Stimulated activated CD8-positive, alpha-beta memory T cell treated with anti-CD3 and anti-CD28 coated beads, Interleukin-4, amount 100 ng/mL, for 1 hour (primary cell): ENCODE data around the gene IGFALS.
A peak's percentile ranks its signal among the peaks of the same experiment; 100 is the strongest.

Source experiments
- DNase-seq, 2 donors: peaks; one replicate each; pipeline ENCODE4 v3.0.0-alpha.2; 2020; ENCODE audit warnings: low read depth in 2 of 2, low spot score in 1 of 2

Gene IGFALS

DNA sequence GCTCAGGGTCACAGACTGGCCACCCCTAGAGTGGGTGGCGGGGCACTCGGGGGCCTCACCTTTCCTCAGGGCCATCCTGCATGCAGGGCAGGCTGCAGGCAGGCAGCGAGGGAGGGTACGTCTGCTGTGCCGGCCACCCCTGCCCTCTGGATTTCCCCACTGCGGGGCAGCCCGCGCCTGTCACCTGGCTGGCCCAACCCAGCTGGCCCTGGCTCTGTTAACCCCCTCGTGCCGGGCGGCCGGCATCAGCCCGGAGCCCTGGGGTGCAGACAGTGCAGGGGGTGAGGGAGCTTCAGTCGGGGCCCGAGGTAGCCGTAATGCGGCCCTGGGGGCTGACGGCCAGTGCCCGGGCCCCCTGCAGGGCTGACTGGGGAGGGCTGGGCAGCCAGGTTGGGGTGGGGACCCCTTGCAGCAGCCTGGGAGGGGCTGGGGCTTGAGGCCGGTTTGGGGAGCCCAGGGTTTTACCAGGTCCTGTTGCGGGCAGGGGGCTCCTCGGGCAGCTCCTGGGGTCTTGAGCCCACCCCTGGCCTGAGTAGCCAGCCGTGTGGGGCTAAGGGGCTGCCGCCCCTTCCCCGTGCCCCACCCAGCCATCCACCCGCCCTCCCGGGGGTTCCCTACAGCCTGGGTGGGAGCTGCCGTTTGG lies at the start of gene IGFALS:
Gene IGFALS (minus strand): TSS at position 128 of the 643 bp plus-strand sequence. CDS start 53 bp downstream, at position 75.
- DNase-seq = no peak

DNA sequence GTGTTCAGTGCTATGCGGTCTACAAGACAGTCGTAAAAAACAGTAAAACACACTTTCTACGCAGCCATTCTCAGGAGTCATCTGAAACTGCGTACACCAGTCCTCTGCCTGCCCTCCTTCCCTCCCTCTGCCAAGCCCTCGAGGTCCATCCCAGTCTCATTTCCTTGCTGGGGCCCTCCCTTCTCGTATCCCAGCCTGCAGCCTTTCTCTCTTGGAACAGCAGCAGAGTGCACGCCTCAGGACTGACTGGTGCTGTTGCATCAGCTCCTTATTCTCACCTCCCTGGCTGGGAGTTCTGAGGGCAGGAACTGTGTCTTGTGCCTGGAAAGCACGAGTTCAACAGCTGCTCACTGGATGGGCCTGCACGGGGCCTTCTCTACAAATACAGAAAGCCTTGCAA lies 46.0 kb upstream of the IGFALS start:
- no peak for DNase-seq

DNA sequence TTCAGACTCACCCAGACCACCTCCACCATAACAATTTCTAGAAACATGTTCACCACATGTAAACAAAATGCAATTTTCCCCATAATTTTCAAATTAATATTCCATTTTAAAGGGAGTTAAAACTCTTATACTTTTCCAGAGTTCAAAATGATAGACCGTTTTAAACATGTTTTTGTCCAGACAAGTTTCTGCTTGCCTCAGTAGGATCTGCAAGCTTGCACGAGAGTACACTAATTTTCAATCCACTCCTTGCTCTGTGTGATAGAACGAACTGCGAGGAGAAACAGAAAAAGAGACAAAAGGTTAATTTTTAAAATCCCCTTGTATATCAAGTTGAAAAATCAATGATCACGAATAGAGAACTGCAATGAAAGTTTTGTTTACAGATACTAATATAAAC lies 40.6 kb upstream of the IGFALS start:
- no peak for DNase-seq

- DNase-seq = no peak
Observed at GRCh38 chr16:1832838-1833454, 39.4 kb upstream of the IGFALS start.

- no peak for DNase-seq
Observed at GRCh38 chr16:1831186-1832075, 37.9 kb upstream of the IGFALS start.

GRCh38 chr16:1830213-1830612 lies 36.7 kb upstream of the IGFALS start:
- no peak for DNase-seq

DNA sequence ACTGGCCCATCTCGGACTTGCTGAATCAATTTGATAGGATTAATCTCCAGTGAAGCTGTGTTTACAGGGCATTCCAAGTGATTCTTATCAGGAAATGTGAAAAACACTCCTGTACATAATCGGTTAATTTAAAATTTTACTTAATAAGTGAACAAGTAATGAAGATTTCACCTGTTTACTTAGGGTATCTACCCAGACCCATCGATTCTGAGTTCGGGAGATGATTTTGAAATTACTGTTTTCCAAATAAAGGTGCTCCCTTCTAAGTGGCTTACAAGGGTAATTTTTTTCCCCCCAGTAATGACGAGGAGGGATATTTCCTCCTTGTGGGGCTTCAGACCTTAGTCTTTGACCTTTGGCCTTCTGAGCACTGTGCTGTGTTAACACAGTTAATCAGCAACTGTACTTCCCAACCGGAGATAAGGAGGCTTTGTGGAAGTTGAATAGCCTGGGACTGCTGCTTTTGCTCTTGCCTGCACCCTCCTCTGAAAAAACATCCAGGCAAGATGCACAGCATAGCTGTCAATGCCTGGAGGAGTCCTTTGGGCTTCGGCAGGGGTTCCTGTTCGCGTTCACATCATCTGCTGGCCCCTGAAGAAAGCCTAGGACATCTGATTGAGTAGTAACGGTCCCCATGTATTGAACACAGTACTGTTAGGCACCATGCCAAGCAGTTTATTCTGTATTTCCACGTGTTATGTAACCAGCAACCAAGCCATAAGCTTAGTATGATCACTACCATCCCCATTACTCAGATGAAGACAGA lies 35.3 kb upstream of the IGFALS start:
- DNase-seq = no peak

DNA sequence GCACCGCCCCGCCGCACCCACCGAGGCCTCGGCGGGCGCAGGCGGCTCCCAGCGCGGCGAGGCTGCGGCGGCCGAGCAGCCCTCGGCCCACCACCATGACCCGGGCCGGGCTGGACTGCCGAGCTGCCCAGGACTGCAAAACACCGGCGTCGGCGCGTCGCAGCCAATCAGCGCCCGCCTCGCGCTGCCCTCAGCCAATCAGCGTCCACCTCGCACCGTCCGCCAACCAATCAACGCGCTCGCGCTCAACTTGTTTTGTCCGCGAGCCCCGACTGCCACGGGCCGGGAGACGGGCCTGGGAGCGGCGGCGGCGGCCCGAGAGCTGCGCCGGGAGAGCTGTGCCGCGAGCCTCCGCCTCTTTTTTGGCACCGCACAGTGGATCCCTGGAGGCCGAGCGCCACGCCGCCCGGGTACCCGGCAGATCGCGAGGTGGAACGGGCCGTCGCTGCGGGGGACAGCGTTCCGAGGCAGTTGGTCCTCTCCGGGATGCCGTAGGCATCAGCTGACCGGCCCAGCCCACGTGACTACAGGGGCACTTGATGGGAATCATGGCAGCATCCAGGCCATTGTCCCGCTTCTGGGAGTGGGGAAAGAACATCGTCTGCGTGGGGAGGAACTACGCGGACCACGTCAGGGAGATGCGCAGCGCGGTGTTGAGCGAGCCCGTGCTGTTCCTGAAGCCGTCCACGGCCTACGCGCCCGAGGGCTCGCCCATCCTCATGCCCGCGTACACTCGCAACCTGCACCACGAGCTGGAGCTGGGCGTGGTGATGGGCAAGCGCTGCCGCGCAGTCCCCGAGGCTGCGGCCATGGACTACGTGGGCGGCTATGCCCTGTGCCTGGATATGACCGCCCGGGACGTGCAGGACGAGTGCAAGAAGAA lies 33.4 kb upstream of the IGFALS start, which contains the start of the genes FAHD1 and HAGH:
Gene FAHD1 (plus strand): TSS at position 516 of the 883 bp plus-strand sequence. CDS start 33 bp downstream, at position 549.
Gene HAGH (minus strand): TSS at position 135 of the 883 bp plus-strand sequence. CDS start 38 bp downstream, at position 97.
- DNase-seq = peak; percentile 76 to 82

DNA sequence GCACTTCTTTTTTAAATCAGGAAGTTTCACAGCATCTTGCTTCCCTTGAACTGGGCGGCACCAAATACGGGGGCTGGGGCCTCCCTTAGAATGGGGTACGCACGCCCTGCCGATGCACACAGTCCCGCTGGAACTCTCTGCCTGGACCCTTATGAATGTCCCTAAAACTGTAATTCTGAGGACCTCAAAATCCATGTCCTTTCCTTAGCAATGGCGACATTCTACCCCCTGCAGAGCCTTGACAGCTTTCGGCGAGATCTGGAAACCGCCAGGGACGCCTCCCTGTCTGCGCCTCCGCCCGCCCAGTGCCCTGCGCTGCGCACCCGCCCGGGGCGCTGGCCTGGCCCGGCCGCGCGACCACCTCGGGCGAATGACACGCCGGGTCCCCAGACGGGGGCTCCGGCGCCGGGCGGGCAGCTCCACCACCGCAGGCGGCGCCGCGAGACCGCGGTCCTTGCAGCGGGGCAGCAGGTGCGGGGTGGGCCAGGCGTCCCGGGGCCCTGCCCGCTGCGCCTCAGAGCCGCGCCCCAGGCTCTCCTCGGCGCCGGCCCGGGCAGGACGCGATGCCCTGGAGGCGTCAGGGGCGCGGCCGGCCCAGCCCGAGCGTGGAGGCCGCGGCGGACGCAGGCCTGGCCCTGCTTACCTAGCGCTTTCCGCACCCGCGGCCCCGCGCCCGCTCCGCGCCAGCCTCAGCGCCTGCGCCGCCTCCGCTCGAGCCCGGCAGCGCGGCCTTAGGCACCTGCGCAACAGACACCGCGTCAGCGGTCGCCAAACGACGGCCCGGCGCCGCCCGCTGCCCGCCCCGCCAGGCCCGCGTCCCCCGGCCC lies 32.6 kb upstream of the IGFALS start:
- DNase-seq = peak; percentile 14 to 43

- DNase-seq = no peak
Observed at GRCh38 chr16:1825381-1825863, 31.9 kb upstream of the IGFALS start.

DNA sequence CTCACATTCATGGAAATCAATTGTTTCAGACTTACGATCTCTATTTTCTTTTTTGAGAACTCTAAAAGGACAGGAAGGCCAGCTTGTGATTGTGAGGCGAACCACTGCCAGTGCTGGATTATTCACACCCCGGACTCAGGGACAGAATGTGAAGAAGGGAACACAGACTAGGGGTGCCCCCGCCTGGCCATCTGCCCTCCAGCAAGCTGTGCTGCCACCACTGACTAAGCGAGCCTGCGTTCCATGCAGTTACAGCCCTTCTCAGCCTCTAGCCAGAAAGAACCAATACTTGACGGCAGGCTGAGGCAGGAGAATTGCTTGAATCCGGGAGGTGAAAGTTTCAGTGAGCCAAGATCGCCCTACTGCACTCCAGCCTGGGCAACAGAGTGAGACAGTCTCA lies 30.3 kb upstream of the IGFALS start:
- DNase-seq = no peak

DNA sequence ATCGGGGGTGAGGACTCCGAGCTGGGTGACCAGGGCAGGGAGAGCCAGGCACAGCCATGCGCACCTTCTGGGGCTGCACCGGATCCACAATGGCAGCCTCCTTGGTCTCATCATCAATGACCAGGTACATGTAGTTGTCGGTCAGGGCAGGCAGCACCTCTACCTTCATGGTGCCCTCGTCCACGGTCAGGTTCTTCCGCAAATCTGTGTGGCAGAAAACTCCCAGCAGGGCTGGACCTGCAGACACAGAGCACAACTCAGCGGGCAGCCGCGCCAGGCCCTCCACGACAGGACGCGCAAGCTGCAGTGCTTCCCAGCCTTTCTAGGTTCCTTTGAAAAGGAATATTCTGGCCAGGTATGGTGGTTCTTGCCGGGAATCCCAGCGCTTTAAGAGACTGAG lies 29.3 kb upstream of the IGFALS start:
- no peak for DNase-seq

DNA sequence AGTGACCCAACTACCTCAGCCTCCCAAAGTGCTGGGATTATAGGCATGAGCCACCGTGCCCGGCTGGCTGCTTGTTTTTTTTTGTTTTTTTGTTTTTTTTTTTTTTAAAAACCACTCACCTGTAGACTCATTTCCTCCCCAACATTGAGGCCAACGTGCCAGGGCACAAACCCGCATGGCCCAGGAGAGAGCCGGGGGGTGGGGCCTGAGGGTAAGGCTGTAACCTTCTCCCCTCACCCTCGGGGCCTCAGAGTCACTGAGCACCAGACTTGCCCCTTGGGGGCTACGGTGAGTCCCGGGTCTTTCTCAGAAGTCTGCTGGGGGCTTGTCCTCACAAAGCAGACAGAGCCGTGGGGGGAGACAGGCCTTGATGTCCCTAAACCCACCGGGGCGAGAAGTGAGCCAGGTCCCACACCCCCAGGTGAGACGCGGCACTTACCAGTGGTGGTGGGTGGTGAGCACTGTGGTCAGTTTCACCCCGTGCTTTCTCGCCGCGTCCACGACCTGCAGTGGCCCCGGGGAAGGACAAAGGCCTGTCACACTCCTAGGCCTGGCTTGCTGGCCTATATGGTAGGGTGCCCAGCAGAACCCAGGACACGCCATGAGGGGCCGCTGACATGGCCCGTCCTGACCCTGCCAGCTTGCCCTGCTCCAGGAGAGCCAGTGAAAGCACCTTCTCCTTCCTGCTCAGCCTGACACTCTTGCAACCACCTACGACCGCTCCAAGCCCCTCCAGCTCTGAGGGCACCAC lies 28.5 kb upstream of the IGFALS start:
- DNase-seq = no peak

DNA sequence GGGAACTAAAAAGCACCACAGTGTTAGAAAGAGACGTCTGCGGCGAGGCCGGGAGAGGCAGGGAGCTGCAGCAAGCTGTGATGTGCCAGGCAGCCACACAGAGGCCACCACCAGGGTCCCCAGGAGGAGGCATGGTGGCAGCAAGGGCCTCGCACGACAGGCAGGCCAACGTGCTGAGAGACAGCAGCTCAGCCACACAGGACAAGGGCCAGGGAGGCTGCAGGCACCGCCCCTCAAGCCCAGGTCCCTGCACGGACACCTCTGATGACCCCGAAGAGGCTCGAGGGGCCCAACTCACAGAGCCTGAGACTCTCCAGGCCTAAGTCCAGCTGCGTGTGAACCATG lies 27.4 kb upstream of the IGFALS start:
- no peak for DNase-seq

- DNase-seq = no peak
Observed at GRCh38 chr16:1820096-1820945, 26.8 kb upstream of the IGFALS start.

GRCh38 chr16:1819611-1820010 lies 26.1 kb upstream of the IGFALS start:
- no peak for DNase-seq

GRCh38 chr16:1818873-1819525 lies 25.5 kb upstream of the IGFALS start:
- DNase-seq = no peak
